DMS 273 (cell line): Measurements from ENCODE around the gene DLG2.
A peak's percentile ranks its signal among the peaks of the same experiment; 100 is the strongest.
"Not testable (repeated sequence)": the region's sequence is repeated elsewhere in the genome, so short reads cannot be mapped to it uniquely, and the experiment has no call there.

Experiments used
- DNase-seq: peaks from one replicate; lab custom pipeline; 2025; ENCODE audit not compliant: unreplicated experiment; lab: John Stamatoyannopoulos, UW

The DLG2 gene

GRCh38 chr11:84855508-84856245 is 771.5 kb downstream of the DLG2 start:
- no peak for DNase-seq

GRCh38 chr11:84854498-84854880 is 772.7 kb downstream of the DLG2 start:
- no peak for DNase-seq

- no peak for DNase-seq
These were observed 773.2 kb downstream of the DLG2 start for GRCh38 chr11:84853841-84854497.

GRCh38 chr11:84847842-84848241 is 779.3 kb downstream of the DLG2 start:
- DNase-seq, result no peak

- DNase-seq, result not testable (repeated sequence)
These were observed 786.9 kb downstream of the DLG2 start for GRCh38 chr11:84840201-84840600.

GRCh38 chr11:84837402-84838069 is 789.6 kb downstream of the DLG2 start:
- no peak for DNase-seq

GRCh38 chr11:84836371-84836770 is 790.8 kb downstream of the DLG2 start:
- DNase-seq, result no peak

GRCh38 chr11:84833488-84834088 is 793.6 kb downstream of the DLG2 start:
- peak; percentile 22 for DNase-seq

- no peak for DNase-seq
These were observed 796.8 kb downstream of the DLG2 start for GRCh38 chr11:84830372-84830771.

GRCh38 chr11:84829162-84829561 is 798.0 kb downstream of the DLG2 start:
- no peak for DNase-seq

GRCh38 chr11:84828616-84829015 is 798.5 kb downstream of the DLG2 start:
- DNase-seq, result no peak

GRCh38 chr11:84825106-84825660 is 802.0 kb downstream of the DLG2 start:
- DNase-seq, result no peak

- DNase-seq, result no peak
These were observed 802.5 kb downstream of the DLG2 start for GRCh38 chr11:84824624-84825023.

GRCh38 chr11:84819537-84819936 is 807.6 kb downstream of the DLG2 start:
- DNase-seq, result no peak

- peak; percentile 40 for DNase-seq
These were observed 808.0 kb downstream of the DLG2 start for GRCh38 chr11:84819128-84819527.

GRCh38 chr11:84817998-84818397 is 809.1 kb downstream of the DLG2 start:
- no peak for DNase-seq

GRCh38 chr11:84812471-84812969 is 814.6 kb downstream of the DLG2 start:
- peak; percentile 84 for DNase-seq

GRCh38 chr11:84806354-84806753 is 820.8 kb downstream of the DLG2 start:
- DNase-seq, result no peak

- no peak for DNase-seq
These were observed 823.1 kb downstream of the DLG2 start for GRCh38 chr11:84804041-84804440.

GRCh38 chr11:84800755-84801346 is 826.3 kb downstream of the DLG2 start:
- peak; percentile 60 for DNase-seq

GRCh38 chr11:84799112-84799511 is 828.0 kb downstream of the DLG2 start:
- DNase-seq, result peak; percentile 28
